HEK293 (cell line): ENCODE measurements around the gene LGI2.
A peak's percentile ranks its signal among the peaks of the same experiment; 100 is the strongest.

Source experiments
- CTCF ChIA-PET: fragments of 350-600 bp; formaldehyde crosslinking; extraction: SDS; loops from one replicate; lab custom pipeline; 2021; ENCODE audit warnings: antibody characterized with exemption; lab: Yijun Ruan, JAX
- POLR2A ChIA-PET: fragments of 300-600 bp; formaldehyde crosslinking; extraction: SDS; loops from one replicate; lab custom pipeline; 2020; ENCODE audit warnings: antibody characterized with exemption, inconsistent platforms; lab: Yijun Ruan, JAX
- H3K27ac ChIP-seq: fragments of 200-500 bp; sonication (Bioruptor generic); 2 replicates; pipeline ENCODE4 v1.5.1; 2014; ENCODE audit warnings: low read depth, low read length, control low read depth, inconsistent platforms; ENCODE audit errors: extremely low read depth
- H3K36me3 ChIP-seq, 2 experiments: fragments of 200-500 bp in 1 of 2; sonication (Bioruptor generic) in 1 of 2; 1 replicate in 1 of 2; 2 replicates in 1 of 2; pipeline ENCODE4 v1.5.1; 2014 to 2017; ENCODE audit warnings: inconsistent platforms in 2 of 2, low read length in 2 of 2; ENCODE audit not compliant: control insufficient read depth in 2 of 2, insufficient read depth in 1 of 2
- H3K4me1 ChIP-seq: fragments of 200-500 bp; sonication (Bioruptor generic); 2 replicates; pipeline ENCODE4 v1.5.1; 2014; ENCODE audit warnings: mild to moderate bottlenecking, low read length, inconsistent platforms; ENCODE audit not compliant: control insufficient read depth, insufficient read depth
- H3K4me3 ChIP-seq: 2 replicates; pipeline ENCODE4 v1.5.1; 2011; ENCODE audit warnings: low read depth, mild to moderate bottlenecking, control low read depth, low read length, moderate library complexity
- H3K9me3 ChIP-seq: fragments of 200-500 bp; sonication (Bioruptor generic); 2 replicates; pipeline ENCODE4 v1.5.1; 2014; ENCODE audit warnings: low read depth, low read length, inconsistent platforms; ENCODE audit not compliant: control insufficient read depth, insufficient read depth
- BCL11B ChIP-seq: fragments of 450-650 bp; formaldehyde crosslinking; IDR thresholded peaks from 2 replicates; pipeline ENCODE4 v1.5.1; 2016; ENCODE audit warnings: low read depth, missing biosample characterization, missing genetic modification characterization
- GLIS1 ChIP-seq: fragments of 450-650 bp; formaldehyde crosslinking; IDR thresholded peaks from 2 replicates; pipeline ENCODE4 v1.5.1; 2016; ENCODE audit warnings: missing biosample characterization, missing genetic modification characterization
- KLF1 ChIP-seq: fragments of 450-650 bp; formaldehyde crosslinking; IDR thresholded peaks from 2 replicates; pipeline ENCODE4 v1.5.1; 2016; ENCODE audit warnings: missing biosample characterization, missing genetic modification characterization
- KLF16 ChIP-seq: fragments of 450-650 bp; formaldehyde crosslinking; IDR thresholded peaks from 2 replicates; pipeline ENCODE4 v1.5.1; 2017; ENCODE audit warnings: missing biosample characterization, missing genetic modification characterization
- KLF8 ChIP-seq: fragments of 450-650 bp; formaldehyde crosslinking; IDR thresholded peaks from 2 replicates; pipeline ENCODE4 v1.5.1; 2016; ENCODE audit warnings: missing biosample characterization, missing genetic modification characterization
- PBX3 ChIP-seq: sonication (generic); formaldehyde crosslinking; IDR thresholded peaks from 2 replicates; pipeline ENCODE4 v1.8.1; 2022; ENCODE audit warnings: mild to moderate bottlenecking, moderate library complexity, missing genetic modification reagents
- SETDB1 ChIP-seq: IDR thresholded peaks from one replicate; pipeline ENCODE4 v1.6.1; 2017; ENCODE audit warnings: mild to moderate bottlenecking, low read length, moderate library complexity, mixed read lengths; ENCODE audit not compliant: insufficient read length
- YY2 ChIP-seq: fragments of 450-650 bp; formaldehyde crosslinking; IDR thresholded peaks from 2 replicates; pipeline ENCODE4 v1.5.1; 2016; ENCODE audit warnings: missing biosample characterization, missing genetic modification characterization
- ZBTB20 ChIP-seq: fragments of 450-650 bp; formaldehyde crosslinking; IDR thresholded peaks from 2 replicates; pipeline ENCODE4 v1.5.1; 2016; ENCODE audit warnings: missing biosample characterization, missing genetic modification characterization
- ZBTB8A ChIP-seq: fragments of 450-650 bp; formaldehyde crosslinking; IDR thresholded peaks from 2 replicates; pipeline ENCODE4 v1.5.1; 2016; ENCODE audit warnings: missing biosample characterization, missing genetic modification characterization
- ZEB2 ChIP-seq: fragments of 450-650 bp; formaldehyde crosslinking; IDR thresholded peaks from 2 replicates; pipeline ENCODE4 v1.5.1; 2016; ENCODE audit warnings: missing biosample characterization, missing genetic modification characterization
- ZFP41 ChIP-seq: fragments of 450-650 bp; formaldehyde crosslinking; IDR thresholded peaks from 2 replicates; pipeline ENCODE4 v1.5.1; 2016; ENCODE audit warnings: missing biosample characterization, missing genetic modification characterization, borderline replicate concordance
- ZNF10 ChIP-seq: fragments of 450-650 bp; formaldehyde crosslinking; IDR thresholded peaks from 2 replicates; pipeline ENCODE4 v1.5.1; 2017; ENCODE audit warnings: missing biosample characterization, missing genetic modification characterization
- ZNF112 ChIP-seq: fragments of 450-650 bp; formaldehyde crosslinking; IDR thresholded peaks from 2 replicates; pipeline ENCODE4 v1.5.0; 2017; ENCODE audit warnings: missing biosample characterization, missing genetic modification characterization
- ZNF138 ChIP-seq: fragments of 450-650 bp; formaldehyde crosslinking; IDR thresholded peaks from 2 replicates; pipeline ENCODE4 v1.5.1; 2016; ENCODE audit warnings: missing biosample characterization, missing genetic modification characterization, borderline replicate concordance
- ZNF155 ChIP-seq: fragments of 450-650 bp; formaldehyde crosslinking; IDR thresholded peaks from 2 replicates; pipeline ENCODE4 v1.5.1; 2016; ENCODE audit warnings: missing biosample characterization, missing genetic modification characterization
- ZNF184 ChIP-seq: fragments of 450-650 bp; IDR thresholded peaks from 2 replicates; pipeline ENCODE4 v1.5.1; 2018; ENCODE audit warnings: missing biosample characterization, mild to moderate bottlenecking, missing genetic modification characterization
- ZNF2 ChIP-seq: fragments of 450-650 bp; formaldehyde crosslinking; IDR thresholded peaks from 2 replicates; pipeline ENCODE4 v1.5.1; 2016; ENCODE audit warnings: missing biosample characterization, missing genetic modification characterization
- ZNF211 ChIP-seq: fragments of 450-650 bp; formaldehyde crosslinking; IDR thresholded peaks from 2 replicates; pipeline ENCODE4 v1.5.1; 2016; ENCODE audit warnings: low read depth, missing biosample characterization, missing genetic modification characterization
- ZNF248 ChIP-seq: fragments of 450-650 bp; formaldehyde crosslinking; IDR thresholded peaks from 2 replicates; pipeline ENCODE4 v1.5.1; 2017; ENCODE audit warnings: missing biosample characterization, missing genetic modification characterization
- ZNF26 ChIP-seq: fragments of 450-650 bp; formaldehyde crosslinking; IDR thresholded peaks from 2 replicates; pipeline ENCODE4 v1.5.1; 2016; ENCODE audit warnings: missing biosample characterization, missing genetic modification characterization
- ZNF366 ChIP-seq: fragments of 450-650 bp; formaldehyde crosslinking; conservative IDR thresholded peaks from 2 replicates; pipeline ENCODE4 v1.5.1; 2016; ENCODE audit warnings: missing biosample characterization, missing genetic modification characterization
- ZNF514 ChIP-seq: fragments of 450-650 bp; formaldehyde crosslinking; IDR thresholded peaks from 2 replicates; pipeline ENCODE4 v1.5.1; 2016; ENCODE audit warnings: missing biosample characterization, missing genetic modification characterization
- ZNF549 ChIP-seq: fragments of 450-650 bp; IDR thresholded peaks from 2 replicates; pipeline ENCODE4 v1.5.1; 2018; ENCODE audit warnings: missing biosample characterization, missing genetic modification characterization, mild to moderate bottlenecking, inconsistent platforms, moderate library complexity
- ZNF571 ChIP-seq: fragments of 450-650 bp; formaldehyde crosslinking; IDR thresholded peaks from 2 replicates; pipeline ENCODE4 v1.5.0; 2017; ENCODE audit warnings: missing biosample characterization, missing genetic modification characterization
- ZNF664 ChIP-seq: fragments of 450-650 bp; formaldehyde crosslinking; IDR thresholded peaks from 2 replicates; pipeline ENCODE4 v1.5.1; 2016; ENCODE audit warnings: missing biosample characterization, missing genetic modification characterization
- ZNF707 ChIP-seq: fragments of 450-650 bp; formaldehyde crosslinking; IDR thresholded peaks from 2 replicates; pipeline ENCODE4 v1.5.1; 2016; ENCODE audit warnings: missing biosample characterization, missing genetic modification characterization
- ZNF837 ChIP-seq: fragments of 450-650 bp; formaldehyde crosslinking; IDR thresholded peaks from 2 replicates; pipeline ENCODE4 v1.5.1; 2016; ENCODE audit warnings: missing biosample characterization, missing genetic modification characterization
- ZSCAN23 ChIP-seq: fragments of 450-650 bp; formaldehyde crosslinking; IDR thresholded peaks from 2 replicates; pipeline ENCODE4 v1.5.1; 2016; ENCODE audit warnings: missing biosample characterization, missing genetic modification characterization
- TF ChIP-seq, protein P1 (sequence below): fragments of 450-650 bp; formaldehyde crosslinking; IDR thresholded peaks from 2 replicates; pipeline ENCODE4 v1.5.1; 2016; ENCODE audit warnings: missing biosample characterization, missing genetic modification characterization, borderline replicate concordance
- TF ChIP-seq, protein P2 (sequence below): fragments of 450-650 bp; formaldehyde crosslinking; IDR thresholded peaks from 2 replicates; pipeline ENCODE4 v1.5.1; 2017; ENCODE audit warnings: missing biosample characterization, missing genetic modification characterization

The LGI2 gene

DNA sequence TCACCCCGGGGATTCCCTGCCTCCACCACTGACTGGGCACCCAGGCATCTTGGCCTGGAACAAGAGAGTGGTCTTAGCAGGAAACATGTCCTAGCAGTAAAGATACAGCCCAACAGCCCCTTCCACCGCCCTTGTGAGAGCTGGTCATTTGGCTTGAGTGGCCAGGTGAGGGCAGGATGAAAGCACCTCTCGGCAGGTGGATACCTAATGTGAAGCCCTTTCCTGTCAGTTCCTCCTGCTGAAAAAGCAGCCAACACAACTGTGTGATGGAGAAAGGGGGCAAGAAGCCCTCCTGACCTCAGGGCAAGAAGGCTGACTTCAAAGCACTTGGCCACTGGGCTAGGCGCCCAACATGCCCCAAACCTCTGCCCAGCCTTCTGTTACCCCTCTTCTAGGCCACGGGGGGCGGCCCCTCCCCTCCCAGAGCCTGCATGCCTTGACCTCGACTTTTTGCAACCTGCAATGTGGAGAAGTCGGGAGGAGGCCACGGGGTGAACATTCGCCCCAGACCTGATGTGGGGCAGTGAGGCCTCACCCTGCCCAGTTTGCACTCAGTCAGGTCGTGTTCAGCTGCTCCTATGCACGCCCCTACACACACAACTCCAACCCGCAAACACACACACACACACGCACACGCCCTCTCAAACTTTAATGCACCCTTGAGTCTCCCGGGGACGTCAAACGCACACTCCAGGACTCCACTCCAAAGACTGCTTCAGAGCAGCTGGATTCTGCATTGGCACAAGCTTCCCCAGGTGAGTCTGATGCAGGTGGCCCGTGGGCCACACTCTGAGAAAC is 1.1 kb downstream of the LGI2 start (continued):
- TF ChIP-seq SETDB1 (no peak), ZNF2 (tag by site-specific recombination) (no peak), ZNF112 (tag by site-specific recombination) (no peak), ZBTB20 (tag by site-specific recombination) (no peak), ZEB2 (tag by site-specific recombination) (no peak), ZNF26 (tag by site-specific recombination) (no peak), ZNF514 (tag by site-specific recombination) (no peak), ZNF138 (tag by site-specific recombination) (no peak), ZNF571 (tag by site-specific recombination) (no peak), ZNF184 (tag by site-specific recombination) (no peak), BCL11B (no peak), ZNF155 (tag by site-specific recombination) (no peak), ZNF366 (tag by site-specific recombination) (no peak), ZNF211 (tag by site-specific recombination) (no peak), ZNF664 (tag by site-specific recombination) (no peak), GLIS1 (0 out of 2 replicates have a peak, but pooled peaks have one; percentile 4), ZNF10 (tag by site-specific recombination) (no peak)
- TF ChIP-seq, protein P1, sequence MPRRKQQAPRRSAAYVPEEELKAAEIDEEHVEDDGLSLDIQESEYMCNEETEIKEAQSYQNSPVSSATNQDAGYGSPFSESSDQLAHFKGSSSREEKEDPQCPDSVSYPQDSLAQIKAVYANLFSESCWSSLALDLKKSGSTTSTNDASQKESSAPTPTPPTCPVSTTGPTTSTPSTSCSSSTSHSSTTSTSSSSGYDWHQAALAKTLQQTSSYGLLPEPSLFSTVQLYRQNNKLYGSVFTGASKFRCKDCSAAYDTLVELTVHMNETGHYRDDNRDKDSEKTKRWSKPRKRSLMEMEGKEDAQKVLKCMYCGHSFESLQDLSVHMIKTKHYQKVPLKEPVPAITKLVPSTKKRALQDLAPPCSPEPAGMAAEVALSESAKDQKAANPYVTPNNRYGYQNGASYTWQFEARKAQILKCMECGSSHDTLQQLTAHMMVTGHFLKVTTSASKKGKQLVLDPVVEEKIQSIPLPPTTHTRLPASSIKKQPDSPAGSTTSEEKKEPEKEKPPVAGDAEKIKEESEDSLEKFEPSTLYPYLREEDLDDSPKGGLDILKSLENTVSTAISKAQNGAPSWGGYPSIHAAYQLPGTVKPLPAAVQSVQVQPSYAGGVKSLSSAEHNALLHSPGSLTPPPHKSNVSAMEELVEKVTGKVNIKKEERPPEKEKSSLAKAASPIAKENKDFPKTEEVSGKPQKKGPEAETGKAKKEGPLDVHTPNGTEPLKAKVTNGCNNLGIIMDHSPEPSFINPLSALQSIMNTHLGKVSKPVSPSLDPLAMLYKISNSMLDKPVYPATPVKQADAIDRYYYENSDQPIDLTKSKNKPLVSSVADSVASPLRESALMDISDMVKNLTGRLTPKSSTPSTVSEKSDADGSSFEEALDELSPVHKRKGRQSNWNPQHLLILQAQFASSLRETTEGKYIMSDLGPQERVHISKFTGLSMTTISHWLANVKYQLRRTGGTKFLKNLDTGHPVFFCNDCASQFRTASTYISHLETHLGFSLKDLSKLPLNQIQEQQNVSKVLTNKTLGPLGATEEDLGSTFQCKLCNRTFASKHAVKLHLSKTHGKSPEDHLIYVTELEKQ (tag by site-specific recombination): no peak
- TF ChIP-seq, protein P2, sequence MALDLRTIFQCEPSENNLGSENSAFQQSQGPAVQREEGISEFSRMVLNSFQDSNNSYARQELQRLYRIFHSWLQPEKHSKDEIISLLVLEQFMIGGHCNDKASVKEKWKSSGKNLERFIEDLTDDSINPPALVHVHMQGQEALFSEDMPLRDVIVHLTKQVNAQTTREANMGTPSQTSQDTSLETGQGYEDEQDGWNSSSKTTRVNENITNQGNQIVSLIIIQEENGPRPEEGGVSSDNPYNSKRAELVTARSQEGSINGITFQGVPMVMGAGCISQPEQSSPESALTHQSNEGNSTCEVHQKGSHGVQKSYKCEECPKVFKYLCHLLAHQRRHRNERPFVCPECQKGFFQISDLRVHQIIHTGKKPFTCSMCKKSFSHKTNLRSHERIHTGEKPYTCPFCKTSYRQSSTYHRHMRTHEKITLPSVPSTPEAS (tag by site-specific recombination): peak; percentile 31; the same call in 1 of the 2 replicates
- TF ChIP-seq, all 188 proteins: peak for 5

DNA sequence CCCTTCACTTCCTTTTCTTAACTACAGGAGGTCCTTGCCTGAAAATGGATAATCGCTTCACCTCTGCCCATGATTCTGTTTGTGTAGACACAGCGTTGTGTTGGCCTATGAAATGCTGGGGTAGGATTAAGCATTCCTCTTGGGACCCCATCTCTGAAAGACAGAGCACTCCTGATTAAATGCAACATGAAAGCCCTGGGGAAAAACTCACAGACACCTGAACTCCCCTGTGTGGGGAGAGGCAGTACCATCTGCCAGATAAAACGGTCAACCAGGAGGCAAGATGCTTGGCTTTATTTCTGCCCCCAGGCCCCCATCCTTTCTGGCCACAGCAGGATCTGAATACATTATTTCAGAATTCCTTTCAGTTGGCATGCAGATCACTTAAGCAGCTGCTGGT is 1.9 kb downstream of the LGI2 start:
- Histone ChIP-seq H3K27ac (no peak overlapping the region), H3K36me3 (peaks cover 0 to 4% of the 10 kb centered on the region in 2 experiments; a peak in 1 of 3 replicates), H3K4me1 (no peaks in the 10 kb centered on the region), H3K4me3 (no peak overlapping the region), H3K9me3 (no peaks in the 10 kb centered on the region)
- POLR2A ChIA-PET: no interaction called here
- CTCF ChIA-PET: no interaction called here
- TF ChIP-seq KLF8 (tag by site-specific recombination) (no peak), ZSCAN23 (no peak), ZBTB8A (tag by site-specific recombination) (no peak), ZNF248 (tag by site-specific recombination) (no peak), YY2 (tag by site-specific recombination) (no peak), PBX3 (no peak), ZNF837 (tag by site-specific recombination) (no peak), KLF16 (no peak), KLF1 (no peak), ZNF707 (tag by site-specific recombination) (no peak), ZFP41 (tag by site-specific recombination) (no peak), ZNF549 (tag by site-specific recombination) (no peak)
